Stimulated activated CD4-positive, alpha-beta T cell treated with anti-CD3 and anti-CD28 coated beads, Interleukin-1b, Interleukin-23, amount 100 ng/mL, for 4 hours (primary cell): ENCODE data around the gene MYZAP.

Source experiments
- DNase-seq, 2 donors: peaks; one replicate each; pipeline ENCODE4 v3.0.0-alpha.2; 2020; ENCODE audit warnings: low read depth in 2 of 2

MYZAP gene

GRCh38 chr15:57591822-57592367, at the start of gene MYZAP:
MYZAP (plus strand) TSS chr15:57591904; CDS start chr15:57592035, 131 bp downstream.
- DNase-seq = peak; percentile 21 to 54

- DNase-seq = no peak
These were observed 49.2 kb upstream of the MYZAP start for GRCh38 chr15:57542505-57542817.

- no peak for DNase-seq
These were observed 46.7 kb upstream of the MYZAP start for GRCh38 chr15:57544848-57545480.

- DNase-seq = no peak
These were observed 45.7 kb upstream of the MYZAP start for GRCh38 chr15:57545995-57546394.

GRCh38 chr15:57547243-57547755, 44.4 kb upstream of the MYZAP start:
- no peak for DNase-seq

- no peak for DNase-seq
These were observed 43.4 kb upstream of the MYZAP start for GRCh38 chr15:57548351-57548750.

GRCh38 chr15:57548835-57549234, 42.9 kb upstream of the MYZAP start:
- DNase-seq = no peak

- no peak for DNase-seq
These were observed 41.8 kb upstream of the MYZAP start for GRCh38 chr15:57549935-57550334.

- DNase-seq = no peak
These were observed 41.1 kb upstream of the MYZAP start for GRCh38 chr15:57550640-57551039.

- DNase-seq = no peak
These were observed 39.7 kb upstream of the MYZAP start for GRCh38 chr15:57551715-57552677.

GRCh38 chr15:57552678-57553334, 38.9 kb upstream of the MYZAP start:
- DNase-seq = no peak

- no peak for DNase-seq
These were observed 38.2 kb upstream of the MYZAP start for GRCh38 chr15:57553526-57553925.

GRCh38 chr15:57554063-57554811, 37.5 kb upstream of the MYZAP start:
- DNase-seq = no peak

GRCh38 chr15:57554812-57555179, 36.9 kb upstream of the MYZAP start:
- no peak for DNase-seq

- DNase-seq = no peak
These were observed 36.4 kb upstream of the MYZAP start for GRCh38 chr15:57555270-57555669.

- DNase-seq = no peak
These were observed 35.7 kb upstream of the MYZAP start for GRCh38 chr15:57556040-57556439.

- no peak for DNase-seq
These were observed 34.4 kb upstream of the MYZAP start for GRCh38 chr15:57557267-57557666.

- DNase-seq = no peak
These were observed 33.9 kb upstream of the MYZAP start for GRCh38 chr15:57557810-57558209.

GRCh38 chr15:57559875-57560274, 31.8 kb upstream of the MYZAP start:
- DNase-seq = peak; percentile 71

GRCh38 chr15:57561041-57561711, 30.5 kb upstream of the MYZAP start:
- peak; percentile 29 to 55 for DNase-seq
